ENCODE data around the gene DGKB. TPM values are rescaled to one million over a fixed set of nuclear protein-coding genes. Genes with fewer than 3 reads are reported as not detected.

The DGKB gene
- total and polyA plus RNA-seq, 7 experiments from 2014 or later: not detected

- intact Hi-C loops (cut with micrococcal nuclease): no loop called here
- DNase-seq (no peak), ATAC-seq (no peak)
- Histone ChIP-seq H3K27ac (ENCODE audit: low read depth, low read length) (no peak overlapping the region), H3K4me1 (ENCODE audit: control insufficient read depth in 2 of 2, insufficient read depth in 2 of 2, low read length in 2 of 2) (no peaks in the 10 kb centered on the region), H3K9me3 (ENCODE audit: control insufficient read depth in 2 of 3, low read length in 3 of 3) (no peaks in the 10 kb centered on the region), H3K27me3 (ENCODE audit: control insufficient read depth in 2 of 2, insufficient read depth in 2 of 2, low read length in 2 of 2) (no peaks in the 10 kb centered on the region), H3K36me3 (ENCODE audit: control insufficient read depth in 2 of 3, insufficient read depth in 3 of 3, low read length in 3 of 3) (no peaks in the 10 kb centered on the region), H3K4me3 (ENCODE audit: low read length) (no peak overlapping the region)
- no peak overlapping the region for H3K4me3 Mint-ChIP-seq
- ChIA-PET POLR2A (no interaction called here), CTCF (no interaction called here)
- H3K27ac Mint-ChIP-seq: no peak overlapping the region
- H3K27me3 Mint-ChIP-seq: no peaks in the 10 kb centered on the region
- H3K36me3 Mint-ChIP-seq: no peaks in the 10 kb centered on the region
- no peaks in the 10 kb centered on the region for H3K4me1 Mint-ChIP-seq
- peaks cover 0 to 18% (median 3%) of the 10 kb centered on the region in 11 donors for H3K9me3 Mint-ChIP-seq
Measured at GRCh38 chr7:14894826-14895225, 7.7 kb downstream of the DGKB start.

- Mint-ChIP-seq H3K27ac (no peak overlapping the region), H3K27me3 (no peaks in the 10 kb centered on the region), H3K9me3 (peaks cover 0 to 13% (median 3%) of the 10 kb centered on the region in 11 donors), H3K4me1 (no peaks in the 10 kb centered on the region), H3K4me3 (no peak overlapping the region), H3K36me3 (no peaks in the 10 kb centered on the region)
- ATAC-seq: no peak
- no peak overlapping the region for H3K4me3 ChIP-seq (ENCODE audit: low read length)
- no peaks in the 10 kb centered on the region for H3K4me1 ChIP-seq (ENCODE audit: control insufficient read depth in 2 of 2, insufficient read depth in 2 of 2, low read length in 2 of 2)
- ChIA-PET CTCF (no interaction called here), POLR2A (no interaction called here)
- no peak for DNase-seq
- no peaks in the 10 kb centered on the region for H3K36me3 ChIP-seq (ENCODE audit: control insufficient read depth in 2 of 3, insufficient read depth in 3 of 3, low read length in 3 of 3)
- H3K27me3 ChIP-seq (ENCODE audit: control insufficient read depth in 2 of 2, insufficient read depth in 2 of 2, low read length in 2 of 2): no peaks in the 10 kb centered on the region
- H3K27ac ChIP-seq (ENCODE audit: low read depth, low read length): no peak overlapping the region
- intact Hi-C loops (cut with micrococcal nuclease): no loop called here
- no peaks in the 10 kb centered on the region for H3K9me3 ChIP-seq (ENCODE audit: control insufficient read depth in 2 of 3, low read length in 3 of 3)
Measured at GRCh38 chr7:14892961-14893360, 9.6 kb downstream of the DGKB start.

- Mint-ChIP-seq H3K27ac (no peak overlapping the region), H3K27me3 (no peaks in the 10 kb centered on the region), H3K4me1 (no peaks in the 10 kb centered on the region), H3K36me3 (no peaks in the 10 kb centered on the region), H3K4me3 (no peak overlapping the region), H3K9me3 (peaks cover 0 to 13% (median 2%) of the 10 kb centered on the region in 11 donors)
- intact Hi-C loops (cut with micrococcal nuclease): no loop called here
- ATAC-seq: no peak
- no peak overlapping the region for H3K27ac ChIP-seq (ENCODE audit: low read depth, low read length)
- H3K36me3 ChIP-seq (ENCODE audit: control insufficient read depth in 2 of 3, insufficient read depth in 3 of 3, low read length in 3 of 3): no peaks in the 10 kb centered on the region
- H3K27me3 ChIP-seq (ENCODE audit: control insufficient read depth in 2 of 2, insufficient read depth in 2 of 2, low read length in 2 of 2): no peaks in the 10 kb centered on the region
- H3K9me3 ChIP-seq (ENCODE audit: control insufficient read depth in 2 of 3, low read length in 3 of 3): no peaks in the 10 kb centered on the region
- no peak overlapping the region for H3K4me3 ChIP-seq (ENCODE audit: low read length)
- POLR2A ChIA-PET: no interaction called here
- DNase-seq: no peak
- CTCF ChIA-PET: interaction anchor here (0.6 kb wide), 1 partner anchor 359 kb away, joined by 5 read pairs; no protein-coding TSS in a partner anchor
- H3K4me1 ChIP-seq (ENCODE audit: control insufficient read depth in 2 of 2, insufficient read depth in 2 of 2, low read length in 2 of 2): no peaks in the 10 kb centered on the region
Measured at GRCh38 chr7:14891289-14891688, 11.3 kb downstream of the DGKB start.

GRCh38 chr7:14888962-14889361 lies 13.6 kb downstream of the DGKB start:
- no peak overlapping the region for H3K27ac ChIP-seq (ENCODE audit: low read depth, low read length)
- H3K4me1 ChIP-seq (ENCODE audit: control insufficient read depth in 2 of 2, insufficient read depth in 2 of 2, low read length in 2 of 2): no peaks in the 10 kb centered on the region
- CTCF ChIA-PET: no interaction called here
- intact Hi-C loops (cut with micrococcal nuclease): no loop called here
- Mint-ChIP-seq H3K9me3 (peaks cover 0 to 13% (median 2%) of the 10 kb centered on the region in 11 donors), H3K4me3 (no peak overlapping the region), H3K27ac (no peak overlapping the region), H3K36me3 (no peaks in the 10 kb centered on the region), H3K27me3 (no peaks in the 10 kb centered on the region), H3K4me1 (no peaks in the 10 kb centered on the region)
- H3K27me3 ChIP-seq (ENCODE audit: control insufficient read depth in 2 of 2, insufficient read depth in 2 of 2, low read length in 2 of 2): no peaks in the 10 kb centered on the region
- DNase-seq (no peak), ATAC-seq (no peak)
- H3K9me3 ChIP-seq (ENCODE audit: control insufficient read depth in 2 of 3, low read length in 3 of 3): no peaks in the 10 kb centered on the region
- no peak overlapping the region for H3K4me3 ChIP-seq (ENCODE audit: low read length)
- H3K36me3 ChIP-seq (ENCODE audit: control insufficient read depth in 2 of 3, insufficient read depth in 3 of 3, low read length in 3 of 3): no peaks in the 10 kb centered on the region
- POLR2A ChIA-PET: no interaction called here

GRCh38 chr7:14886533-14886932 lies 16.0 kb downstream of the DGKB start:
- no peak overlapping the region for H3K27ac ChIP-seq (ENCODE audit: low read depth, low read length)
- Mint-ChIP-seq H3K4me3 (no peak overlapping the region), H3K4me1 (no peaks in the 10 kb centered on the region), H3K9me3 (peaks cover 0 to 5% (median 2%) of the 10 kb centered on the region in 11 donors), H3K27ac (no peak overlapping the region), H3K36me3 (no peaks in the 10 kb centered on the region), H3K27me3 (no peaks in the 10 kb centered on the region)
- CTCF ChIA-PET: no interaction called here
- ATAC-seq (no peak), DNase-seq (no peak)
- POLR2A ChIA-PET: no interaction called here
- H3K36me3 ChIP-seq (ENCODE audit: control insufficient read depth in 2 of 3, insufficient read depth in 3 of 3, low read length in 3 of 3): no peaks in the 10 kb centered on the region
- intact Hi-C loops (cut with micrococcal nuclease): no loop called here
- no peaks in the 10 kb centered on the region for H3K4me1 ChIP-seq (ENCODE audit: control insufficient read depth in 2 of 2, insufficient read depth in 2 of 2, low read length in 2 of 2)
- no peaks in the 10 kb centered on the region for H3K27me3 ChIP-seq (ENCODE audit: control insufficient read depth in 2 of 2, insufficient read depth in 2 of 2, low read length in 2 of 2)
- no peak overlapping the region for H3K4me3 ChIP-seq (ENCODE audit: low read length)
- no peaks in the 10 kb centered on the region for H3K9me3 ChIP-seq (ENCODE audit: control insufficient read depth in 2 of 3, low read length in 3 of 3)

- intact Hi-C loops (cut with micrococcal nuclease): no loop called here
- Mint-ChIP-seq H3K27ac (no peak overlapping the region), H3K4me1 (no peaks in the 10 kb centered on the region), H3K9me3 (peaks cover 0 to 5% (median 1%) of the 10 kb centered on the region in 11 donors), H3K36me3 (no peaks in the 10 kb centered on the region), H3K27me3 (no peaks in the 10 kb centered on the region), H3K4me3 (no peak overlapping the region)
- H3K36me3 ChIP-seq (ENCODE audit: control insufficient read depth in 2 of 3, insufficient read depth in 3 of 3, low read length in 3 of 3): no peaks in the 10 kb centered on the region
- no peaks in the 10 kb centered on the region for H3K9me3 ChIP-seq (ENCODE audit: control insufficient read depth in 2 of 3, low read length in 3 of 3)
- H3K4me3 ChIP-seq (ENCODE audit: low read length): no peak overlapping the region
- no peak overlapping the region for H3K27ac ChIP-seq (ENCODE audit: low read depth, low read length)
- no peak for ATAC-seq
- CTCF ChIA-PET: no interaction called here
- POLR2A ChIA-PET: no interaction called here
- H3K27me3 ChIP-seq (ENCODE audit: control insufficient read depth in 2 of 2, insufficient read depth in 2 of 2, low read length in 2 of 2): no peaks in the 10 kb centered on the region
- DNase-seq: no peak
- no peaks in the 10 kb centered on the region for H3K4me1 ChIP-seq (ENCODE audit: control insufficient read depth in 2 of 2, insufficient read depth in 2 of 2, low read length in 2 of 2)
Measured at GRCh38 chr7:14875941-14876587, 26.5 kb downstream of the DGKB start.

GRCh38 chr7:14871880-14872279 lies 30.7 kb downstream of the DGKB start:
- no peaks in the 10 kb centered on the region for H3K36me3 Mint-ChIP-seq
- no peaks in the 10 kb centered on the region for H3K4me1 Mint-ChIP-seq
- no peaks in the 10 kb centered on the region for H3K27me3 Mint-ChIP-seq
- CTCF ChIA-PET: no interaction called here
- POLR2A ChIA-PET: no interaction called here
- Histone ChIP-seq H3K4me1 (ENCODE audit: control insufficient read depth in 2 of 2, insufficient read depth in 2 of 2, low read length in 2 of 2) (no peaks in the 10 kb centered on the region), H3K27ac (ENCODE audit: low read depth, low read length) (no peak overlapping the region), H3K27me3 (ENCODE audit: control insufficient read depth in 2 of 2, insufficient read depth in 2 of 2, low read length in 2 of 2) (no peaks in the 10 kb centered on the region), H3K4me3 (ENCODE audit: low read length) (no peak overlapping the region), H3K9me3 (ENCODE audit: control insufficient read depth in 2 of 3, low read length in 3 of 3) (no peaks in the 10 kb centered on the region), H3K36me3 (ENCODE audit: control insufficient read depth in 2 of 3, insufficient read depth in 3 of 3, low read length in 3 of 3) (no peaks in the 10 kb centered on the region)
- H3K4me3 Mint-ChIP-seq: no peak overlapping the region
- peaks cover 0 to 6% (median 2%) of the 10 kb centered on the region in 11 donors for H3K9me3 Mint-ChIP-seq
- no peak overlapping the region for H3K27ac Mint-ChIP-seq
- ATAC-seq (no peak), DNase-seq (no peak)
- intact Hi-C loops (cut with micrococcal nuclease): no loop called here

Measured in naive thymus-derived CD4-positive, alpha-beta T cell (primary cell).